ENCODE data around the gene VWA5B2. TPM values are rescaled to one million over a fixed set of nuclear protein-coding genes. Genes with fewer than 3 reads are reported as not detected.
A peak's percentile ranks its signal among the peaks of the same experiment; 100 is the strongest.

VWA5B2 gene
- total RNA-seq, 1 experiment from 2014 or later = 0.57 TPM

DNA sequence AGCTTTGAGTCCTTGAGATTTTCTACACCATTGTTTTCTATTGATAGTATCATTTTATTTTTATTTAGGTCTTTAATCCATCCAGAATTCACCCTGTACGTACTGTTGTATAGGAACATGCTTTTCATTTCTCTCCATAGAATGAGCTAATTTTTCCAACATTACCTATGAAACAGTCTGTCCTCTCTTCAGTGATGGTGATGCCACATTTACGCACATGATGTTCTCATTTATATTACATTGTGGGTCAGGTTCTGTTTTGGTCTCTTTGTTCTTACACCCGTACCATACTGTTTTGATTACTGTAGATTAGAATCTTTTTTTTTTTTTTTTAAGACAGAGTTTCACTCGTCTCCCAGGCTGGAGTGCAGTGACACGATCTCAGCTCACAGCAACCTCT, 17.7 kb upstream of the VWA5B2 start:
- in situ Hi-C loops (cut with HindIII; ENCODE audit: low pct_unique_long_range_greater_than_20kb, low sequenced_read_pairs) = no loop called here

DNA sequence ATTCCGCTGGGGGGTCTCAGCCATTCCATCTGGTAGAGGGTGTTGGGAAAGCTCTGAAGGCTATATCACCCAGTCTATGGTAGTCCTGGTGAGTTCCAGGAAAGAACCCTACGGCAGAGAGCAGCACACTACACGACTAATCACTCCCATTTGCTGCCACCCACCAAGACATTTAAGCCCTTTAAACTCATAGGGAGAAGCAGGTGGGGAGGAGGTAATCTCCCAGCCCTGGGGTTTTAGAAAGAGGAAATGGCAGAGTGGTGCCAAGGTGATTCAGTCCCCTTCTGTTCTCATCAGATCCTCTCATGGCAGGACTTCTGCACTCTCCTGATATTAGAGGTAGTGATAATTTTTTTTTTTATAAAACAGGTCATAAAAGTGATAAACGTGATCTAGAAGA, 10.6 kb upstream of the VWA5B2 start:
- in situ Hi-C loops (cut with HindIII; ENCODE audit: low pct_unique_long_range_greater_than_20kb, low sequenced_read_pairs) = no loop called here
- DNase-seq (ENCODE audit: low read depth) = no peak

More for the DNA sequence above, 17.7 kb upstream of the VWA5B2 start:
- DNase-seq (ENCODE audit: low read depth) = no peak

GRCh38 chr3:184222521-184222920, 6.9 kb upstream of the VWA5B2 start:
- in situ Hi-C loops (cut with HindIII; ENCODE audit: low pct_unique_long_range_greater_than_20kb, low sequenced_read_pairs) = no loop called here
- no peak for DNase-seq (ENCODE audit: low read depth)

DNA sequence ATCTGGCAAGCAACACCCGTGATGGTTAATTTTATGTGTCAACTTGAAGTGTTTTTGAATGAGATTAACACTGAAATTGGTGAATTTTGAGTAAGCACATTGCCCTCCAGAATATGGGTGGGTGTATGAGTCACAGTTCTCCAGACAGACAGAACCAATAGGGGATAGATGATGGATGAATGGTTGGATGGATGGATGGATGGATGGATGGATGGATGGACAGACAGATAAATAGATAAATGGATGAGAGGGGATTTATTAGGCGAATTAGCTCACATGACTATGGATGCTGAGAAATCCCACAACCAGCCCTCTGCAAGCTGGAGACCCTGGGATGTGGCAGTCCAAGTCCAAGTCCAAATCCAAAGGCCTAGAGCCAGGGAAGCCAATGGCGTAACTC, 5.4 kb upstream of the VWA5B2 start:
- in situ Hi-C loops (cut with HindIII; ENCODE audit: low pct_unique_long_range_greater_than_20kb, low sequenced_read_pairs) = no loop called here
- no peak for DNase-seq (ENCODE audit: low read depth)

DNA sequence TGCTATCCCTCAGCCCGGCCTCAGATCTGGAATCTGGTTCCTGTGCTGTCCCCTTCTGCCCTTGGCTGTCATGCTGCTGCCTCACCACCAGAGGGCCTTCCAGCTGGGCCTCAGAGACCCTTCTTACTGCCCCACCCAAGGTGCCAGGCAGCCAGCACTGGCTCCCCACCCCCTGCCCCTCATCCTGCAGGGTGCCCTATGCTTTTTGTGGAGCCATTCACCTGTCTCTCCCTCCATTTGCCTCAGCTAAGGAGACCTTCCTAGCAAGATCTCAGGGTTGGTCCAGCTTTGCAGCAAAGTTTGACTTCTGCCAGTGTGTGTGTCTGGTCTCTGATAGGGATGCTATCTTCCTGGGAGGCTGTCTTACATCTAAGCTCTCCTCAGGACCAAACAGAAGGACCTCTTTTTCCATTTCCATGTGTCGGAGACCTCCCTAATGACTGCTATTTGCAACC, 1.9 kb upstream of the VWA5B2 start:
- in situ Hi-C loops (cut with HindIII; ENCODE audit: low pct_unique_long_range_greater_than_20kb, low sequenced_read_pairs) = no loop called here
- DNase-seq (ENCODE audit: low read depth) = no peak

- in situ Hi-C loops (cut with HindIII; ENCODE audit: low pct_unique_long_range_greater_than_20kb, low sequenced_read_pairs) = no loop called here
- DNase-seq (ENCODE audit: low read depth) = no peak
These were observed 828 bp upstream of the VWA5B2 start for GRCh38 chr3:184228376-184229137.

DNA sequence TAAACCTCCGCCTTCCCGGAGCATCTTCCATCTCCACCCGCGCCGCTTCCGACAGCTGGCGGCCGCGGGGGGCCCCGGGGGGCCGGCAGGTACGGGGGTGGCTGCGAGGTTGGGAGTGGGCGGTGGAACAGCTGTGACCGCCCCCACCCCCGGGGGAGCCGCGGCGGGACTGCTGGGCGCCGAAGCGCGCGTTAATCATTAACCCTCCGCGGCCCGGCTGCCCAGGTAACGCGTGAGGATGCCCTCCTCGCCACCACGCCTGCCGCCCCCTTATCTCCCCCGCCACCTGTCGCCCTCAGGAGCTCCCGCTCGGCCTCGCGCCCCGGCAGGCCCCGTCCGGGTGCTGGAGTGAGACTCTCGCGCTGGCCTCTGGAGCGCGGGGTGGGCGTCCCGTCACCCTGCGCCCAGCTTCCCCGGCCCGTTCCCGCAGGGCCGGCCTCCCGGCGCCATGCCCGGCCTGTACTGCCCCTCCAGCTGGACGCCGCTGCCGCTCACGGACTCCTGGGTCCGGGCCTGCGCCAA, 757 bp downstream of the VWA5B2 start:
- in situ Hi-C loops (cut with HindIII; ENCODE audit: low pct_unique_long_range_greater_than_20kb, low sequenced_read_pairs) = no loop called here
- no peak for DNase-seq (ENCODE audit: low read depth)

DNA sequence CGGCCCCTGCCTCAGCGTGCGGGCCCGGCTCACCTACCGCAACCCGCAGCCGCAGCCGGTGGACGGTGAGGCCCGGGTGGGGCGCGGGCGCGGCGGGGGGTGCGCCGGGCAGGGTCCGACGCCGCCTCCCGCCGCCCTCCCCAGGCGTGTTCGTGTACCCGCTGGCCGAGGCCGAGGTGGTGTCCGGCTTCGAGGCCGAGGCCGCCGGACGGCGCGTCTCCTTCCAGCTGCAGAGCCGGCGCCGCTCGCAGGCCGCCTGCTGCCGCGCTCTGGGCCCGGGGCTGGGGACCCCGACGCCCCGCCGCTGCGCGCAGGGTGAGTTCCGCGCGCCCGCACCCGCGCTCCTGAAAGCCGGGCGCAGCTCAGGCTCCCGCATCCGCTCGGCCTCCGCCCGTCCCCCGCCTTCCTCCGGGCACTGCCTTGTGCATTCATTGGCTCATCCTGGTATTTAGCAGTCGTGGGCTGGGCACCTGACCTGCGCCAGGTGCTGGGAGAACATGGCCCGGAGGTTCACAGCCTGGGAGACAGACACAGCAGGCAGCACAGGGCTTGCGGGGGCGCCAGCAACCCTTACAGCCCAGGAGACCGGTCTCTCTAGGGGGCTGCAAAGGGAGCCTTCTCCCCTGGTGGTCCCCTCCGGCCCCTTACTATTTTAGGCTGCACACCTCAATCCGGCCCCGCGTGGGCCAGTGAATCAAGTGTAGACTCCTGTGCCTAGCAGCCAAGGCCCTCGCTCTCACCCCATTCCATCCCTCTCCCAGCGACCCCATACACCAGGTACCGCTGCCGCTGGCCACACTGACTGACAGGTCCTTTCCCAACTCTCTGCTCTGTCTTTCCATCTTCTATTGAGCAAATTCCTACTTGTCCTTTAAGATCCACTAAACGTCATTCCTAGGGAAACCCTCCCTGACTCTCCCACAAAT, 1.5 kb downstream of the VWA5B2 start:
- in situ Hi-C loops (cut with HindIII; ENCODE audit: low pct_unique_long_range_greater_than_20kb, low sequenced_read_pairs) = no loop called here

GRCh38 chr3:184231671-184232070, 2.3 kb downstream of the VWA5B2 start:
- no peak for DNase-seq (ENCODE audit: low read depth)
- in situ Hi-C loops (cut with HindIII; ENCODE audit: low pct_unique_long_range_greater_than_20kb, low sequenced_read_pairs) = no loop called here

More for the DNA sequence above, 1.5 kb downstream of the VWA5B2 start:
- no peak for DNase-seq (ENCODE audit: low read depth)

DNA sequence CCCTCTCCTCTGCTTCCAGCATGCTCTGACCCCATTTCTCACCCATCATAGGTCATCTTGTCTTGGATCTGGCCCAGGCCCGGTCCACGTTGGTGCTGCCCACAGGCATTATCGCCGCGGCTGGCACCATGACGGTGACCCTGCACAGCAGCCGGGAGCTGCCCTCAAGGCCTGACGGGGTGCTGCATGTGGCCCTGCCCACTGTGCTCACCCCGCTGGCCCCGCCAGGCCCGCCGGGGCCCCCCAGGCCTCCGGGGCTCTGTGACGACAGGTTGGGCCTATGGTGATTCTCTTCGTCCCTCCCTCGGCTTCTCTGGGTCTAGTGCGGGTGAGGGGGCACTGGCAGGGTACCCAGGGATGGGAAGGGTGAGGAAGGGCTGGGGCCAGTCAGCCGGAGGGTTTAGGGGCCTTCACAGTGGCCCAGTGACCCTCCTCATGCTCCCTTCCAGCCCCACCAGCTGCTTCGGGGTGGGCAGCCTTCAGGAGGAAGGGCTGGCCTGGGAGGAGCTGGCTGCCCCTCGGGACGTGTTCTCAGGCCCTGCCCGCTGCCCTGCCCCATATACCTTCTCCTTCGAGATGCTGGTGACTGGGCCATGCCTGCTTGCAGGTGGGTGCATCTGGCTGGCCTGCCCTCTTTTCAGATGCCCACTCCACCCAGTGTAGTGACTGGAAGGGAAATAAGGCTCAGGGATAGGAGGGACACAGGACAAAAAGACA, 3.9 kb downstream of the VWA5B2 start:
- in situ Hi-C loops (cut with HindIII; ENCODE audit: low pct_unique_long_range_greater_than_20kb, low sequenced_read_pairs) = no loop called here
- DNase-seq (ENCODE audit: low read depth) = no peak

DNA sequence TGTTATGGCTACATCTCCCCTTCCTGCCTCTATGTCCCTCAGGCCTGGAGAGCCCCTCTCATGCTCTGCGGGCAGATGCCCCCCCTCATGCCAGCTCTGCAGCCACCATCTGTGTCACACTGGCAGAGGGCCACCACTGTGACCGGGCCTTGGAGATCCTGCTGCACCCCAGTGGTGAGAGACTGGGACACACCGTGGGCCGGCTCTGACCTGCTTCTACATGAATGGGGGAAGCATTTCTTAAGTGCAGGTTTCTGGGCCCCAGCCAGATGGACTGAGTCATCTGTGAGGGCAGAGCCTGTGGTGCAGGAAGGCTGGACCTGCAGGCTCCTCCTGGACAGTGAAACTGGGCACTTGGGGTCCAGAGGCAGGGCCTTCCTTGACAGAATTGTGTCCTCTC, 4.8 kb downstream of the VWA5B2 start:
- in situ Hi-C loops (cut with HindIII; ENCODE audit: low pct_unique_long_range_greater_than_20kb, low sequenced_read_pairs) = no loop called here
- peak; percentile 83 for DNase-seq (ENCODE audit: low read depth)

GRCh38 chr3:184234671-184235380, 5.4 kb downstream of the VWA5B2 start:
- in situ Hi-C loops (cut with HindIII; ENCODE audit: low pct_unique_long_range_greater_than_20kb, low sequenced_read_pairs) = no loop called here

GRCh38 chr3:184235381-184236032, 6.1 kb downstream of the VWA5B2 start:
- DNase-seq (ENCODE audit: low read depth) = peak; percentile 27
- in situ Hi-C loops (cut with HindIII; ENCODE audit: low pct_unique_long_range_greater_than_20kb, low sequenced_read_pairs) = no loop called here

More at GRCh38 chr3:184234671-184235380, 5.4 kb downstream of the VWA5B2 start:
- no peak for DNase-seq (ENCODE audit: low read depth)

DNA sequence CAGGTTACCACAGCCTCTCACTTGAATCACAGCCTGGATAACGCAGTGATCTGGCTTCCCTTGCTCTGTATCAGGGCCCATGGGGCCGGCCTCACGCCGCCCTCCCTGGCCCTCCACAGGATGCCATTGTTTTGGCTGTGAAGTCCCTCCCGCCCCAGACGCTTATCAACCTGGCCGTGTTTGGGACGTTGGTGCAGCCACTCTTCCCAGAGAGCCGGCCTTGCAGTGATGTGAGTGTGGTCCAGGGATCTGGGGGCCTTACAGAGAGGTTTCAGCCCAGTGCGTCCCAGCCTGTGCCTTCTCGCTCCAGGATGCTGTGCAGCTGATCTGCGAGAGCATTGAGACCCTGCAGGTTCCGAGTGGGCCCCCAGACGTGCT, 6.6 kb downstream of the VWA5B2 start:
- in situ Hi-C loops (cut with HindIII; ENCODE audit: low pct_unique_long_range_greater_than_20kb, low sequenced_read_pairs) = no loop called here
- DNase-seq (ENCODE audit: low read depth) = no peak

- DNase-seq (ENCODE audit: low read depth) = no peak
- in situ Hi-C loops (cut with HindIII; ENCODE audit: low pct_unique_long_range_greater_than_20kb, low sequenced_read_pairs) = no loop called here
These were observed 7.3 kb downstream of the VWA5B2 start for GRCh38 chr3:184236636-184237035.

DNA sequence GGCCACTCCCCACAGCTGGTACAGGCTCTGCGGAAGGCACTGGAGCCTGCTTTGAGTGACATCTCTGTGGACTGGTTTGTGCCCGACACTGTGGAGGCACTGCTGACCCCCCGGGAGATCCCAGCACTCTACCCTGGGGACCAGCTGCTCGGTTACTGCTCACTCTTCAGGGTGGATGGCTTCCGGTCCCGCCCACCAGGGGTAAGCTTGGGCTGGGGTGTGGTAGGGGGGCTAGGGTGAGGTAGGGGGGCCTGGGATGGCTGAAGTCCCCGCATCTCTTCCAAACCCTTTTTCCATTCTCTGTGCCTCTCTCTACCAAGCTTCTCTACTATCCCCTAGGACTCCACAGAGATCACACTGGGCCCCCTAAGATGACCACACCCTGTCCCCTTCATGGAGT, 7.8 kb downstream of the VWA5B2 start:
- in situ Hi-C loops (cut with HindIII; ENCODE audit: low pct_unique_long_range_greater_than_20kb, low sequenced_read_pairs) = no loop called here
- DNase-seq (ENCODE audit: low read depth) = no peak

GRCh38 chr3:184237807-184238206, 8.4 kb downstream of the VWA5B2 start:
- in situ Hi-C loops (cut with HindIII; ENCODE audit: low pct_unique_long_range_greater_than_20kb, low sequenced_read_pairs) = no loop called here

More at GRCh38 chr3:184237807-184238206, 8.4 kb downstream of the VWA5B2 start:
- DNase-seq (ENCODE audit: low read depth) = no peak
